ENCODE measurements around the gene RNF121. TPM values are rescaled to one million over a fixed set of nuclear protein-coding genes. Genes with fewer than 3 reads are reported as not detected.

RNF121 gene
- total and polyA plus RNA-seq, 2 of the 8 experiments (the other 6 are each of a cell fraction or from before 2014, with no cell fraction given), result 39.7 to 51.6 TPM

- Histone ChIP-seq H2BK20ac (ENCODE audit: low read length) (no peak overlapping the region), H2AFZ (ENCODE audit: low read length) (no peak overlapping the region), H3K4me1 (replicated peaks in 1 of 4; ENCODE audit: control insufficient read depth in 3 of 4, insufficient read depth in 4 of 4, low read length in 3 of 4) (no peaks in the 10 kb centered on the region), H3K23ac (ENCODE audit: insufficient read length) (no peak overlapping the region), H3K18ac (ENCODE audit: extremely low read depth, low read length) (no peak overlapping the region), H3K27me3 (replicated peaks in 1 of 4; ENCODE audit: control insufficient read depth in 3 of 4, extremely low read depth in 1 of 4, insufficient read depth in 3 of 4, low read length in 3 of 4) (no peaks in the 10 kb centered on the region), H3K36me3 (ENCODE audit: control insufficient read depth in 2 of 4, insufficient read depth in 4 of 4, low read length in 3 of 4) (peaks cover 5 to 10% (median 6%) of the 10 kb centered on the region in 4 experiments; a peak in 7 of 8 replicates), H3K4me2 (ENCODE audit: insufficient read depth in 1 of 2, low read depth in 2 of 2, low read length in 2 of 2) (no peak overlapping the region), H3K4me3 (ENCODE audit: extremely low read depth in 1 of 4, insufficient read depth in 2 of 4, low read depth in 3 of 4, low read length in 4 of 4) (no peak overlapping the region), H3K79me2 (ENCODE audit: control insufficient read depth in 1 of 2, insufficient read depth in 2 of 2, low read length in 2 of 2) (no peaks in the 10 kb centered on the region; a peak in 1 of 4 replicates), H3K79me1 (ENCODE audit: low read depth, low read length) (no peaks in the 10 kb centered on the region), H4K5ac (ENCODE audit: insufficient read length, low read depth, low read length) (no peak overlapping the region), H2BK15ac (ENCODE audit: low read length) (no peak overlapping the region), H4K91ac (replicated peaks; ENCODE audit: insufficient read length, low read length) (no peak overlapping the region), H3K56ac (replicated peaks; ENCODE audit: insufficient read length, low read depth, low read length) (no peak overlapping the region), H4K20me1 (replicated peaks in 1 of 2; ENCODE audit: control insufficient read depth in 1 of 2, insufficient read depth in 2 of 2, low read length in 2 of 2) (peaks cover 8 to 9% of the 10 kb centered on the region in 2 experiments), H3K4ac (replicated peaks; ENCODE audit: insufficient read length, low read depth, low read length) (no peak overlapping the region), H3K9ac (replicated peaks in 1 of 4; ENCODE audit: extremely low read depth in 1 of 4, low read depth in 3 of 4, low read length in 3 of 4) (no peak overlapping the region), H3K27ac (ENCODE audit: low read depth, low read length) (no peak overlapping the region), H2AK5ac (ENCODE audit: low read depth, low read length) (no peak overlapping the region), H2BK12ac (ENCODE audit: low read depth, low read length) (no peak overlapping the region), H3K9me3 (ENCODE audit: insufficient read depth in 2 of 2, low read depth in 1 of 2, low read length in 1 of 2) (no peaks in the 10 kb centered on the region), H3K14ac (ENCODE audit: insufficient read length) (no peak overlapping the region), H3K23me2 (ENCODE audit: low read depth, low read length) (no peaks in the 10 kb centered on the region), H4K8ac (ENCODE audit: extremely low read depth, insufficient read depth, low read length) (no peak overlapping the region), H2BK120ac (replicated peaks; ENCODE audit: low read depth, low read length) (no peak overlapping the region), H2BK5ac (ENCODE audit: low read depth, low read length) (no peak overlapping the region)
- ChIA-PET POLR2A (ENCODE audit: partially characterized antibody) (interaction anchor here (0.9 to 1.4 kb wide), 2 partner anchors 12 to 106 kb away, joined by 3 read pairs; no protein-coding TSS in a partner anchor), CTCF (ENCODE audit: partially characterized antibody) (interaction anchor here (0.9 to 5.1 kb wide), 8 partner anchors 9 to 210 kb away, joined by 3 to 28 read pairs (median 3); no protein-coding TSS in a partner anchor)
- WGBS, 2 experiments (ENCODE audit: extremely low coverage in 1 of 2, insufficient coverage in 1 of 2, insufficient read length in 1 of 2, insufficient replicate concordance in 2 of 2, low coverage in 1 of 2, low lambda C conversion rate in 2 of 2, missing lambda C conversion rate in 1 of 2), result 90% methylated on average over 3 of the region's 3 CpGs; no CpG with 5 or more reads in 1 of the 2 experiments
- TF ChIP-seq RAD21 (IDR thresholded peaks at IDR 0.05 in 1 of 2, conservative IDR thresholded peaks at IDR 0.05 in 1 of 2; ENCODE audit: low read depth in 2 of 2, low read length in 2 of 2) (peak in 1 of 2 experiments; percentile 28; a peak in 1 of 4 replicates), TAF7 (optimal IDR thresholded peaks at IDR 0.05; ENCODE audit: borderline replicate concordance, low read depth, low read length) (no peak), SUZ12 (IDR thresholded peaks at IDR 0.05; ENCODE audit: low read length) (no peak)
- TF ChIP-seq, protein P1, sequence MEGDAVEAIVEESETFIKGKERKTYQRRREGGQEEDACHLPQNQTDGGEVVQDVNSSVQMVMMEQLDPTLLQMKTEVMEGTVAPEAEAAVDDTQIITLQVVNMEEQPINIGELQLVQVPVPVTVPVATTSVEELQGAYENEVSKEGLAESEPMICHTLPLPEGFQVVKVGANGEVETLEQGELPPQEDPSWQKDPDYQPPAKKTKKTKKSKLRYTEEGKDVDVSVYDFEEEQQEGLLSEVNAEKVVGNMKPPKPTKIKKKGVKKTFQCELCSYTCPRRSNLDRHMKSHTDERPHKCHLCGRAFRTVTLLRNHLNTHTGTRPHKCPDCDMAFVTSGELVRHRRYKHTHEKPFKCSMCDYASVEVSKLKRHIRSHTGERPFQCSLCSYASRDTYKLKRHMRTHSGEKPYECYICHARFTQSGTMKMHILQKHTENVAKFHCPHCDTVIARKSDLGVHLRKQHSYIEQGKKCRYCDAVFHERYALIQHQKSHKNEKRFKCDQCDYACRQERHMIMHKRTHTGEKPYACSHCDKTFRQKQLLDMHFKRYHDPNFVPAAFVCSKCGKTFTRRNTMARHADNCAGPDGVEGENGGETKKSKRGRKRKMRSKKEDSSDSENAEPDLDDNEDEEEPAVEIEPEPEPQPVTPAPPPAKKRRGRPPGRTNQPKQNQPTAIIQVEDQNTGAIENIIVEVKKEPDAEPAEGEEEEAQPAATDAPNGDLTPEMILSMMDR (IDR thresholded peaks at IDR 0.05; ENCODE audit: control extremely low read depth in 1 of 3, insufficient read depth in 1 of 3, low read depth in 1 of 3, low read length in 3 of 3), result peak in 2 of 3 experiments; percentile 20 to 26; a peak in 3 of 4 replicates
- FAIRE-seq (no peak), DNase-seq (ENCODE audit: low read depth in 1 of 2, low spot score in 2 of 2) (no peak)
These were observed 65.9 kb downstream of the RNF121 start for GRCh38 chr11:71994786-71995185.

Data from H1 (cell line).